Heart left ventricle (tissue), 13 donors: ENCODE data around the gene PKM.

Source experiments
- POLR2A ChIP-seq, 2 donors: fragments of 450-650 bp; IDR thresholded peaks; one replicate each; pipeline ENCODE4 v1.6.1; 2017; ENCODE audit warnings: antibody characterized with exemption in 2 of 2, mild to moderate bottlenecking in 2 of 2, moderate library complexity in 2 of 2
- TF ChIP-seq, protein P1 (sequence below), 12 donors: fragments of 200-600 bp; sonication (generic) in 4 of 12; IDR thresholded peaks; one replicate each; pipeline versions ENCODE4 v1.5.0 to v1.8.0; 2018 to 2022; ENCODE audit warnings: antibody characterized with exemption in 12 of 12, mild to moderate bottlenecking in 5 of 12
- donor health status: ischemic (EF 13 %, LVEDD 7.1; RV severe dilation, severe dysfunction).
- donor health status: DM: no; HTN: yes; CAD: no.
- donor health status: DM: no; HTN: no; CAD: no.
- donor health status: ischemic (EF 25% LVEDD 6.9; RV normal size, moderate dysfunction).
- donor health status: ischemic (EF 25% LVEDD 5.7; RV mildly dilated, moderate dysfunction).
- donor health status: ischemic (EF 35%, LVEDD 5.7; RV mildly dilated, moderate dysfunction).
- donor health status: nonischemic (EF 11% LVEDD 7.7; RV severe dilation, severe dysfunction).
- donor health status: DM: yes; HTN: yes; CAD: no.
- donor health status: PGD.
- donor health status: ischemic (EF 29% LVEDD 5.4; RV normal size, mild dysfunction).
- donor health status: nonischemic (EF 23%, LVEDD 6.1; RV moderate dilation, normal function).

DNA sequence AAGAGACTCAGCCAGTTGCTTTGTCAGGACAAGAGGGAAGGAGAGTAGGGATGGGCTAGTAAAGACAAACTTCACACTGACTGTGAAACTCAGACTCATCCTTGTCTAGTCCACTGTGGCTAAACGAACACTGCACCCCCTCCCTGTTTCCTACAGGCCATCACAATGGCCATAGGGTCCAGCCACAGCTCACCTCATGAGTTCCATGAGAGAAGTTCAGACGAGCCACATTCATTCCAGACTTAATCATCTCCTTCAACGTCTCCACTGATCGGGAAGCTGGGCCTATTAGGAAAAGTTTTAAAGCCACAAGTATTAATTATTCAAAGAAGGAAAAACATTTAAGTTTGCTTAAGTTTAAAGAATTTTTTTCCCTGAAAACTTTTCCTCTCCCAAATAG is 13.8 kb downstream of the PKM start:
- TF ChIP-seq, protein P1, sequence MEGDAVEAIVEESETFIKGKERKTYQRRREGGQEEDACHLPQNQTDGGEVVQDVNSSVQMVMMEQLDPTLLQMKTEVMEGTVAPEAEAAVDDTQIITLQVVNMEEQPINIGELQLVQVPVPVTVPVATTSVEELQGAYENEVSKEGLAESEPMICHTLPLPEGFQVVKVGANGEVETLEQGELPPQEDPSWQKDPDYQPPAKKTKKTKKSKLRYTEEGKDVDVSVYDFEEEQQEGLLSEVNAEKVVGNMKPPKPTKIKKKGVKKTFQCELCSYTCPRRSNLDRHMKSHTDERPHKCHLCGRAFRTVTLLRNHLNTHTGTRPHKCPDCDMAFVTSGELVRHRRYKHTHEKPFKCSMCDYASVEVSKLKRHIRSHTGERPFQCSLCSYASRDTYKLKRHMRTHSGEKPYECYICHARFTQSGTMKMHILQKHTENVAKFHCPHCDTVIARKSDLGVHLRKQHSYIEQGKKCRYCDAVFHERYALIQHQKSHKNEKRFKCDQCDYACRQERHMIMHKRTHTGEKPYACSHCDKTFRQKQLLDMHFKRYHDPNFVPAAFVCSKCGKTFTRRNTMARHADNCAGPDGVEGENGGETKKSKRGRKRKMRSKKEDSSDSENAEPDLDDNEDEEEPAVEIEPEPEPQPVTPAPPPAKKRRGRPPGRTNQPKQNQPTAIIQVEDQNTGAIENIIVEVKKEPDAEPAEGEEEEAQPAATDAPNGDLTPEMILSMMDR (IDR thresholded peaks at IDR 0.05): no peak
- no peak for TF ChIP-seq POLR2A (IDR thresholded peaks at IDR 0.05)
